AG09319 (cell line): ENCODE data around the gene TMEM80.
"Not testable (repeated sequence)": the region's sequence is repeated elsewhere in the genome, so short reads cannot be mapped to it uniquely, and the experiment has no call there.

Source experiments
- DNase-seq: peaks from one replicate; pipeline ENCODE4 v3.0.0-alpha.2; 2010; ENCODE audit warnings: low read depth; ENCODE audit errors: extremely low read depth
- CTCF ChIP-seq: IDR thresholded peaks from 2 replicates; pipeline ENCODE4 v1.5.1; 2011; ENCODE audit warnings: low read depth, mild to moderate bottlenecking, inconsistent platforms, low read length, moderate library complexity

Gene TMEM80

DNA sequence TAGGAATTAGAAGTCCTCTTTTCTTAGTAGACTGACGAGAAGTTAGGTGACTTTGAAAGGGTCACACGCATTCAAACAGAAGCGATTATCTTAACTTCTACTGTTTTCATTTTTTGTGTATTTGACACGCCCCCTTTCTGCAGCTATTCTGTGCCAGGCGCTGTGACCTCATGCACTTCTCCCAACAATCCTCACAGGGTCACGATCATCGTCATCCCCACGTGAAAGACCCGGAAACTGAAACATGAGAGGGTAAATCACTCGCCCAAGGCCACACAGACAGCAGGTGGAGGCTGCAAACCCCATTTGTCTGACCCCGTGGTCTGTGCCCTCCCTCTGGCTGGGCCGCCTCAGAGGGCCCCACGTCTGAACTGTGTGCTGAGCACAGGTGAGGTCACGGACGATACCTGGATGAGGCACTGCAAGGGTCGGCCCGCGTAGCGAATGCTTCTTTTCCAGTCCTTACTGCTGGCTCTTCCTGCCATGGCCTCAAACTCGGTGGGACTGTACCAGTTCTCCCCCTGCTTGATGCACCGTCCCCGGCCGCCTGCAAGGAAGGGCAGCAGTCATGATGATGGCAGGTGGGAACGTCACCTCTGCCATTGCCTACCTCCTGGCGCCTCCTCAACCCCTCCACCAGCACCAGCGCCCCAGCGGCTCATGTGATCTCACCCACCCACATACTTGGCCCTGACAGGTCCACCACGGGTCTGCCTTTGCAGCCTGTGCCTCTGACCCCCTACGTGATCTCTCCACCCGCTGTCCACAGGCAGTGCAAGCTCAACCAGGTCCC lies 9.0 kb upstream of the TMEM80 start:
- no peak for TF ChIP-seq CTCF
- no peak for DNase-seq

- TF ChIP-seq CTCF = no peak
- DNase-seq = no peak
Observed at GRCh38 chr11:687751-688150, 7.9 kb upstream of the TMEM80 start.

DNA sequence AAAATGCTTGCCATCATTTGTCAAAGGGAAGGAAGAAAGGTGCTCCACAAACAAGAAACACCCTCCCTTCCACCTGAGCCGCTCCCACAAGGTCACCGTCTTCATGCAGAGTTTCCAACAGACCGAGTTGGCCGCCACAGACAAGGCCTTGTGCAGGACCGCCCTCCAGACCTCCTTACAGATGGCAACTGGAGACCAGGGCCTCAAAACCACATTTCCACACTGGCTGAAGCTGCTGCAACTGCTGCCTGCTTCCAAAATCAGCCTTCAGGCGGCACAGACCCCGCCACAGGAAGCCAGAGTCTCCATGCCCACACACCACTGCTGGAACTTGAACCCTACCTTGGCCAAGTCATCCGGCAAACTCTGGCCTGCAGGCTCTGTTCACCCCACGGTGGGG lies 6.9 kb upstream of the TMEM80 start:
- DNase-seq = no peak
- TF ChIP-seq CTCF = no peak

DNA sequence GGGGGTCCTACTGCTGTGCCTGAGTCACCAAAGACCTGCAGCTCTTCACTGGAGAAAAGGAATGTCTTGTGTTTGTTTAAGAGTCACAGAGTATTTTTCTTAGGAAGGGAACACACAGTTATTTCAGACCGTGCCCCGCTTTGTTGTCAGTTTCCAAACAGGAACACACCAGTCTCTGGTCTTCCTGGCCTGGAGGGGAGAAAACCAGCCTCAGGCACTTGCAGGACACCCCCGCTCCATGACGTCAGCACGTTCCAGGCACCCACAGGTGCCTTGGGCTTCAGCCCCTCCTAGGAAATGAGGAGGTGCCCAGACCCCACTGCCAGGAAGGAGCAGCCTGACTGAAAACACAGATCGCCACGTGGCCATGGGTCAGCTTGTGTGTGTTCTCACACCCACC lies 6.0 kb upstream of the TMEM80 start:
- no peak for TF ChIP-seq CTCF
- DNase-seq = no peak

DNA sequence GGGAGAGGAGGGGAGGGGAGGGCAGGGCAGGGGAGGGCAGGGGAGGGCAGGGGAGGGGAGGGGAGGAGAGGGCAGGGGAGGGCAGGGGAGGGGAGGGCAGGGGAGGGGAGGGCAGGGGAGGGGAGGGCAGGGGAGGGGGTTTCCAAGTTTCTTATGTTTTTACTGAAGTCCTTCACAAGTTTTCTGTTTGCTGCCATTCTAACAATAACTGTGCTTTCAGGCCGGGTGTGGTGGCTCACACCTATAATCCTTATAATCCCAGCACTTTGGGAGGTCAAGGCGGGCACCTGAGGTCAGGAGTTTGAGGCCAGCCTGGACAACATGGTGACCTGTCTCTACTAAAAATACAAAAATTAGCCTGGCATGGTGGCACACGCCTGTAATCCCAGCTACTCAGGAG lies 5.4 kb upstream of the TMEM80 start:
- not testable (repeated sequence) for DNase-seq

GRCh38 chr11:690738-691633 lies 4.6 kb upstream of the TMEM80 start:
- no peak for DNase-seq
- TF ChIP-seq CTCF = no peak

DNA sequence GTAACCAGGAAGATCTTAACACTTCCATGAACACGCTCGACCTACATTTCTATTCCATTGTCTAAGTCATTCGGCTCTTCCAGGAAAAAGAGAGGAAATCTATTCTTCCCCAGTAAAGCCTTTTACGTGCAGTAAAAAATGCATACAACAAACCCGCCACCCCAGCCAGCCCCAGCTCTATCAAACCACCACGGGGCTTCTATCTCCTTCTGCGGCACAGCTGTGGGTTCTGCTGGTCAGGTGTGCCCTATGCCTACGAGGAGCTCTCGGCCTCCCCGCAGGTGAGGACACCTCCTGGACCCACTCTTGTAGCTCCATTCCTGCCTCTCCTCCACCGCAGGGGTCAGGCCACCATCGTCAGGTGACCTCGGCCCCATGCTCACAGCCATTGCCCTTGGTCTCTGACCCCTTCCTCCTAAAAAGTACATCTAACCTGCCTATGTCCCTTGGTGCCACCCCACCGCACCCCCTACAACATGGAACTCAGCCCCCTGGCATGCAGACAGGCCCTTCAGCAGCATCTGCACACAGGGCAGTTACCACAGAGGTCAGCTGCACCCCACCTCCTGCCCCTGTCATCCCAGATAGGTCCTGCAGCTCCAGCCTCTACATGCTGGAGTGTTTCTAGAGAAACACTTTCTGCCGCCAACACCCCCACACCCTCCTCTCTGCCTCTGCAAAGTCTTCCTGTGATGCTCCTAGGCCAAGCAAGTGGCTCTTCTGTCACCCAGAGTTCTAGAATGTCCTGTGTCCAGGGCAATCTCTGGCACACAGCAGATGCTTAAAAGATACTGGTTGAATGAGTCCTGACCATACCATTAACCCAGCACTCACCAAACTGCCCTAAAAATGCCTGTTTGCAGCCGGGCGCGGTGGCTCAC lies 3.7 kb upstream of the TMEM80 start:
- TF ChIP-seq CTCF = no peak
- no peak for DNase-seq
